Activated CD8-positive, alpha-beta memory T cell treated with anti-CD3 and anti-CD28 coated beads for 36 hours (primary cell): ENCODE data around the gene ABLIM2. TPM values are rescaled to one million over a fixed set of nuclear protein-coding genes. Genes with fewer than 3 reads are reported as not detected.

Source experiments
- CTCF ChIA-PET: fragments of 350-600 bp; sonication (Branson Sonifier 250); formaldehyde crosslinking; loops from one replicate; lab custom pipeline; 2021; ENCODE audit warnings: antibody characterized with exemption; lab: Charles Lee
- POLR2A ChIA-PET: fragments of 350-600 bp; sonication (Branson Sonifier 250); formaldehyde crosslinking; loops from one replicate; lab custom pipeline; 2021; ENCODE audit warnings: antibody characterized with exemption; lab: Charles Lee
- total RNA-seq, 2 experiments: library from RNA; stranded (reverse); gene quantifications; one replicate each; pipeline ENCODE4 v1.2.3, GENCODE V29; 2021

Gene ABLIM2
- total RNA-seq, 2 experiments from 2014 or later: 0.32 to 0.63 TPM

DNA sequence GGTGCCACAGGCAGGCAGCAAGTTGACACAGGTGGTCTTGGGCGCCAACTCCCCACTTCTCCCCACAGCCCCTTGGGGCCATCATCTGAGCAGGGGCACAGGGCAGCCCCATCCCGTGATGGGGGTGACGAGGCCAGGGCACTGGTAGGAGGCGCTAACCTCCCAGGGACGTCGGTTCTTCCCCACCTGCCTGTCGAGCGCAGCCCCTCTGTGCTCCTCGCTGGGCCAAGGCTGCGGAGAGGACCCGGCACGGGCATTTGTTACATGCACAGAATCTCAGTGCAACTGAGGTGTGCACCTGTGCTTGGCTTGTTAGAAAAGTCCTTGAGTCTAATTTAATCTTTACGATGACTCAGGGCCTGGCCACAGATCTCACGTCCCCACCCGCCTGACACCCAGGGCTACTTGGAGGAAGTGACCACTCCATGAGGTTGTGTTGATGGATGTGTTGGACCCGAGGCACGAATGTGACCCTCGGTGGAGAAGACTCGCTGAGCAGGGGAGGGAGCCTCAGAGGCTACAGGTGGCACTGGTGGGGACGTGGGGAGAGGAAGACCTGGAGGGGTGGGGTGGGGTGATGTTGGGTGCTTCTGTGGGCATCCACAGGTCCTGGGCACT lies 37.3 kb upstream of the ABLIM2 start:
- CTCF ChIA-PET: no interaction called here
- POLR2A ChIA-PET: no interaction called here

DNA sequence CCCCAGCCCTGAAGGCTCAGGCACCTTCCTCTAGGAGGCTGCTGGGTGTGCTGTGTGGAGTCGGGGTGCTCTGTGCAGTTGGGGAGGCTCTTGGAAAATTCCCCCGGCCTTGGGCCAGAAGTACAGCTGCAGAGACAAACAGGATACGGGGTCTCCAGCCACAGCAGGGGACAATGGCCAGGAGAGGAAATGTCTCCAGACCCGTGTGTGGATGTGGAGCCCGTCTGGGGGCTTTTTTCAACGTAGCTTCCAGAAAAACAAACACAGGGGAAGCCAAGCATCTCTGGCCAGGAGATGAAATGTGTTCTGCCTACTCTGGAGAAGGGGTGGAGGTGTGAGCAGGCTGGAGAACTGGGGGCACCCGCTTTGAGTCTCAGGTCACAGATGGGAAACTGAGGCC lies 36.8 kb upstream of the ABLIM2 start:
- ChIA-PET POLR2A (no interaction called here), CTCF (no interaction called here)

DNA sequence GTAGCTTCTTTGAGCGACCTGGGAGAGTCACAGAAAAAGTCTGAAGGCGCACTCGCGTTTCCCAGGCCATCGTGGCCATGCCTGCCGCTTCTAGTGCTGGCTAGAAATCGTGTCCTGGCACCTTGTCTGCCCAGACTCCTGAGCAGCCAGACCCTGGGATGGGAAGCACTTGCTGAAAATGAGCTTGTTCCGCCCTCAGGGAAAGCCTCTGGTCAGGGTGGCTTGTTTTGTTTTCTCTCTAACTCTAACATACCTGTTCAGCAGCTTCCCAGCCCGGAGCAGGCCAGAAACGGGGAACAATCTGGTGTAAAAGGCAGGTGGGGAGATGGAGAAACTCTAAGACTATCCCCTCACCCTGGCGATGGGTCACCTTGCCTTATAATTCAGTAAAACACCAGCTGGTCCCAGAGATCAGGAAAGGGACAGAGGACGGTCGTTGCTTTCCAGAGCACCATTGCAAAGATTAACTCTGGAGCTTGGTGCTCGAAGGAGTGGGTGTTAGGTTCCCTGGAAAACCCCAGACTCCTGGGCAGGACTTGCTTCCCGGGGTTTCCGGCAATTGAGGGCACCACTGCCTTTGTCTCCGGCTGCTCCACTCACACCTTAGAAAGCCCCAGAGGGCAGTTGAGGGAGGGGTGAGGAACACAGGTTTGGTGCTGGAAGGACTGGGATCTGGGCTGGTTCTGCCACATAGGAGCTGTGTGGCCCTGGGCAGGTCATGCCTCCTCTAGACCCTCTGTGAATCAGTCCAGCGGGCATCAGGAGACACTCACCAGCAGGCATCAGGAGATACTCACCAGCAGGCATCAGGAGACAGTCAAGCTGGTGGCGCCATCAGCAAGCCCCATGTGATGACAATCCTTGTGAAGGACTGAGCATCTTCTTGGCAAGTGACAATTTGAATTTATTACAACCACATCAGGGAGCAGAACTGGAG lies 36.0 kb upstream of the ABLIM2 start:
- ChIA-PET POLR2A (no interaction called here), CTCF (interaction anchor here (0.6 to 2.0 kb wide), 2 partner anchors 18 to 137 kb away, joined by 3 to 7 read pairs; no protein-coding TSS in a partner anchor)

DNA sequence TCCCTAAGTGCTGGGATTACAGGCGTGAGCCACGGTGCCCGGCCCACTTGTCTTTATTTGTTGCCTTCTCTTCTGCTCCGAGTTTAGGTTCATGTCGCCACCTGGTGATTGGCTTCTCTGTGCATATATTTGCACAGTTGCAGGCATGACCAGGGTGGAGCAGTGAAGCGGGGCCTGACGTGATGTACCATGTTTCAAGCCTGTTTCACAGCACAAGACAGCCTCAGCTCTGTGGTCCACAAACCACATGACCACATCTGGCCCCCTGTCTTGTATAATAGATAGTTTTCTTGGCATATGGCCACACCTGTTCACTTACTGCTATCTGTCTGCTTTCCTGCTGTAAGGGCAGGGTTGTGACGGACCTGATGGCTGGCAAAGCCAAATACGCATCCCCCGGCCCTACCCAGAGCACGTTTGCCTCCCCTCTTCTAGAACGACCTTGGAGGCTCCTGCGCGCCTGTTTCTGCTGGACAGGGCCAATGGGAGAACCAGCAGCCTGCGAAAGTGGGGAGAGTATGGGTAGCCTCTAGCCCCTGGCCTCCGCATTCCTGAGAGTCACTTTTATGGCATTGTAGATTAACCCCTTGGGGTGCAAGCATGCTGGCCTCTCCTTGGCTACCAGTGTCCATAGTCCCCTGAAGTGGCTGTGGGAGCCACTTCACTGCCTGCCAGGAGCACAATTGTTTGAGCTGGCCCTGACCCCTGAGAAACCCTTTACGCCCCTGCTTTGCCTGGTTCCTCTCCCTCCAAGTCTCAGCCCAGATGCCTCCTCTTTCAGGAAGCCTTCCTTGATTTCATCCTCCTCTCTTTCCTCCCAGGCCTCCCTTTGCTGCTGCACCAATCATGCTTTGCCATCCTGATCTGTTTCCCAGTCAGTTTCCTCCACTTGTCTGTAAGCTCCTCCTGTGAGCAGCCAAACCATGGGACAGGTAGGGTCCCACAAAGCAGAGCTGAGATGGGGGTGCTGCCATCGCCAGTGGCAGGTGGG lies 34.4 kb upstream of the ABLIM2 start:
- ChIA-PET POLR2A (no interaction called here), CTCF (interaction anchor here (2.0 kb wide), 1 partner anchor 16 kb away, joined by 7 read pairs; no protein-coding TSS in a partner anchor)

DNA sequence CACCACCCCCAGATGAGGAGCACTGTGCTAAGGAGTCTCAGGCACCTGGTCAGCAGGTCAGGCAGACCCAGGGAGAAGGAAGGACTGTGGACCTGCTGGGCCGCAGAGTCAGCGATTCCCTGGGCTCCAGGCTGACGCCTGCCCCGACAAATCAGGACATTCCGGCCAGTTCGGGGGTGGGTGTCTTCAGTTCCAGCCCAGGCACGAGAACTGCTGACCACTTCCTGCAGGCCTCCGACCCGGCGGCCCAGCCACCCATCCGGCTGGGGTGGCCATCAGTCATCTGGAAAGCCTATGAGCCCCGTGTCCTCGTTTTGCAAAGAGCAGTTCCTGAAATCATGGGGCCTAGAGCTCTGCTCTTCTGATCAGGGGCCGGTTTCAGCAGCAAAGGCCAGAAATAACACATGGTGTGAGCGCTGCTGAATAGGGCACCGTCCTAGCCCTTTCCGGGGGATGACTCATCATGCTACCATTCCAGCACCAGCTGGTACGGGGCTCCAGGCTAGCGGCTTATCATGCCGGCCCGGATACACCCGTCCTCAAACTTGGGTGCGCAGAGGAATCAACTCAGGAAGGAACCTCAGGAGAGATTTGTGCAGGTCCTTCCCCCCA lies 32.6 kb upstream of the ABLIM2 start:
- POLR2A ChIA-PET: no interaction called here
- CTCF ChIA-PET: no interaction called here

GRCh38 chr4:8189551-8190466 lies 31.2 kb upstream of the ABLIM2 start:
- ChIA-PET CTCF (no interaction called here), POLR2A (no interaction called here)

GRCh38 chr4:8188743-8189550 lies 30.3 kb upstream of the ABLIM2 start:
- CTCF ChIA-PET: no interaction called here

DNA sequence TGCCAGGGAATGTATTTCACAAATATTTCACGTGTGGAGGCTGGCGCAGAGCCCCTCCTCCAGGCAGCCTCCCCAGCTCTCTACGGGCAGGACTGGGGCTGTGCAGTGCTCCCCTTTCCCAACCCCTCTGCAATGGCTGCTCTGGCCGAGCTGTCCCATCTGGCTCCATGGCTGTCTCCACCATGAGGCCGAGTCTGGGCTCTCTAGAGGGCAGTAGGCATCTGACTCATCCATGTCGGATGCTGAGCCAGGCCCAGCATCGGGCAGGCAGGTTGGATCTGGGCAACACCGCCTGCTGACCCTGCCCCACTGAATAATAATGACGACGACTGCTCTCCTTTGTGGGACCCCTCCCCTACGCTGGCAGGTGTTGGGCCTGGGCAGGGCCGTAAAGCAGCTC lies 29.5 kb upstream of the ABLIM2 start:
- ChIA-PET POLR2A (no interaction called here), CTCF (no interaction called here)

More at GRCh38 chr4:8188743-8189550, 30.3 kb upstream of the ABLIM2 start:
- POLR2A ChIA-PET: no interaction called here

DNA sequence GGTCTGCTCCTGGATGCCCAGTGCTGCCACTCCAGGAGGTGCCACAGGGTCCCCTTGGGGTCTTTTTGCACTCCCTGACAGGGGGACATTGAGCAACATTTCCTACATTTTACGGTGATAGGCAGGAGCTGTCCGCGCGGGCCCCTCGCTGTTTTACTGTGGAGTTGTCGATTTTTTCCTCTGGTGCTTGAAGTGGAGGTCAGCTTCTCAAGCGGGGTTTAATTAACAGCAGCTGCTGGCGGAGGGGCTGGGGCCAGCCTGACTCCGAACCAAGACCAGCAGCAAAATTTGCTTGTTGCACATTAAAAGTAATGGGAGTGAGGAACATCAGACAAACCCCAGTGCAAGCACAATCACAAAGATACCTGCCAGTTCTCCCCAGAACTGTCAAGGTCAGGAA lies 27.3 kb upstream of the ABLIM2 start:
- CTCF ChIA-PET: interaction anchor here (0.6 kb wide), 1 partner anchor 111 kb away, joined by 3 read pairs; no protein-coding TSS in a partner anchor
- POLR2A ChIA-PET: no interaction called here

- ChIA-PET CTCF (interaction anchor here (0.8 kb wide), 1 partner anchor 9 kb away, joined by 3 read pairs; no protein-coding TSS in a partner anchor), POLR2A (no interaction called here)
These were observed 26.7 kb upstream of the ABLIM2 start for GRCh38 chr4:8185295-8185694.

DNA sequence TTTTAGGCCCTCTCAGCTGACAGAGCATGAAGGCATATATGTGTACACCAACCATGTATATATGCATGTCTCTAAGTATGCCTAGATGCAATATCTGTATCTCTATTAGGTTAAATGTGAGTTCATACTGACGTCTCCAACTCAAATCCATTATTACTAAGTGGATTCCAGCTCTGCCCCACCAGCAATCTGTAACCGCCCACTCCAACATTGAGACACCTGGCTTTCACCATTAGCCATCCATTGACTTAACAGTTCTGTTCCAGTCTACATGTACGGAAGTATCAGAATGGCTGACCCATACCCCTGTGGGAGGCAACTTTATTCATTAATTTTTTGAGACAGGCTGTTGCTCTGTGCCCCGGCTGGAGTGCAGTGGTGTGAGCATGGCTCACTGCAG lies 25.4 kb upstream of the ABLIM2 start:
- CTCF ChIA-PET: no interaction called here
- POLR2A ChIA-PET: no interaction called here

GRCh38 chr4:8182858-8183725 lies 24.5 kb upstream of the ABLIM2 start:
- CTCF ChIA-PET: no interaction called here
- POLR2A ChIA-PET: no interaction called here

GRCh38 chr4:8182294-8182693 lies 23.7 kb upstream of the ABLIM2 start:
- POLR2A ChIA-PET: no interaction called here
- CTCF ChIA-PET: no interaction called here

GRCh38 chr4:8181844-8182243 lies 23.2 kb upstream of the ABLIM2 start:
- ChIA-PET CTCF (no interaction called here), POLR2A (no interaction called here)

- ChIA-PET CTCF (no interaction called here), POLR2A (no interaction called here)
These were observed 22.5 kb upstream of the ABLIM2 start for GRCh38 chr4:8181119-8181518.

DNA sequence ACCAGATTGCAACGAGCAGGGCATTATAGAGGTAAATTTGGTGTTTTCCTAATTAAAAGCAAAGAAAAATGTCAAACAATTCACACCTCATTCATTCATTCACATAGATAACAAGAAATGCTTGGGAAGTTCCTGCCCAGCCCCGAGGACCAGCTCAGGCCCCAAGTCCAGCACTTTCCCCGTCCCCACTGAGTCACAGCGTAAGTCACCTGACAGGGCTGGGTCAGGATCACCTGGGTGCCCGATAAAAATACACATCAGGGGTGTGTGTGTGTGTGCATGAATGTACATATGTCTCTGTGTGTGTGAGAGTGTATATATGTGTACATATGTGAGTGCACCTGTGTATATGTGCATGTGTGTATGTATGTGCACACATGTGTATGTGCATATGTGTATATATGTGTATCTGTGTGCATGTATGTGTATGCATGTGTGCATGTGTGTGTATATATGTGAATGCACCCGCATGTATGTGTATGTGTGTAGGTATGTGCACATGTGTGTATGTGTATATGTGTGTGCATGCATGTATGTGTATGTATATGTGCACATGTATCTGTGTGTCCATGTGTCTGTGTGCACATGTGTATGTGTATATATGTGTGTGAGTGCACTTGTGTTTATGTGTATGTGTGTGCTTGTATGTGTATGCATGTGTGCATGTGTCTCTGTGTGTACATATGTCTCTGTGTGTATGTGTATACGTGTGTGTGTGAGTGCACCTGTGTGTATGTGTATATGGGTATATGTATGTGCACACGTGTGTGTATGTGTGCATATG lies 21.9 kb upstream of the ABLIM2 start:
- ChIA-PET CTCF (no interaction called here), POLR2A (no interaction called here)
